HFF-Myc (cell line): Measurements from ENCODE around the gene PHOX2B.
"Not testable (repeated sequence)": the region's sequence is repeated elsewhere in the genome, so short reads cannot be mapped to it uniquely, and the experiment has no call there.

Source experiments
- DNase-seq: peaks from one replicate; pipeline ENCODE4 v3.0.0-alpha.2; 2011; ENCODE audit warnings: low read depth; ENCODE audit errors: extremely low read depth
- H3K4me3 ChIP-seq: replicated peaks from 2 replicates; pipeline ENCODE4 v1.5.1; 2011; ENCODE audit warnings: low read depth, mild to moderate bottlenecking, control low read depth, low read length
- TF ChIP-seq, protein P1 (sequence below): IDR thresholded peaks from 2 replicates; pipeline ENCODE4 v1.5.1; 2012; ENCODE audit warnings: mild to moderate bottlenecking, low read depth, low read length, control low read depth; ENCODE audit errors: missing control alignments

The PHOX2B gene

DNA sequence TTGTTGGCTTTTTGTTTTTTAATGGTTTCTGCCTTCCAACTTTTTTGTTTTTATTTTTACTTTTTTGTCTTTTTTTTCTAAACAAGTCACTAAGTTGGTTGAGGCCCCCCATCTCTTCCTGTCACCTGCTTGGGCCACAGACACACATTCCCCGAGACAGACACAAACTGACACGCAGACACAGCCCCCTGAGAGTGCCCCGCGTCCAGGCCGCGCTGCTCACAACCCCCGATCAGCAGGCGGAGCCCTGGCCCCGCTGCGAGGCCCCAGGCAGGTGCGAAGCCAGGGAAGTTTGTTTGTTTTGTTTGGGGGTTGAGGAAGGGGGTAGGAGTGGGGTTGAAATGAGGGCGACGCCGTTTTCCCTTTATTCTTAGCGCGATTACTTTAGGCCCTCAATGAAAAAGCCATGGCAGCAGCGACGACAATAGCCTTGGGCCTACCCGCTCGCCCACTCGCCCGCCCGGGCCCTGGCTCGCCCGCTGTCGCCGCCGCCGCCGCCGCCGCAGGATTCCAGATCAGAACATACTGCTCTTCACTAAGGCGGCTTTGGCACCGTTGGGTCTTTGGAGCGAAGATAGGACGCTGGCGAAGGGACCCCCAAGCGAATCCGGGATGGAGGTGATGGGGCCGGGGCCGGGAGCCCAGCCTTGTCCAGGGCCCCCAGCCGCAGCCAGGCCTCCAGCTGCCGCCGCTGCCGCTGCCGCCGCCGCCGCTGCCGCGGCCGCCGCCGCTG lies 3.1 kb downstream of the PHOX2B start:
- TF ChIP-seq, protein P1, sequence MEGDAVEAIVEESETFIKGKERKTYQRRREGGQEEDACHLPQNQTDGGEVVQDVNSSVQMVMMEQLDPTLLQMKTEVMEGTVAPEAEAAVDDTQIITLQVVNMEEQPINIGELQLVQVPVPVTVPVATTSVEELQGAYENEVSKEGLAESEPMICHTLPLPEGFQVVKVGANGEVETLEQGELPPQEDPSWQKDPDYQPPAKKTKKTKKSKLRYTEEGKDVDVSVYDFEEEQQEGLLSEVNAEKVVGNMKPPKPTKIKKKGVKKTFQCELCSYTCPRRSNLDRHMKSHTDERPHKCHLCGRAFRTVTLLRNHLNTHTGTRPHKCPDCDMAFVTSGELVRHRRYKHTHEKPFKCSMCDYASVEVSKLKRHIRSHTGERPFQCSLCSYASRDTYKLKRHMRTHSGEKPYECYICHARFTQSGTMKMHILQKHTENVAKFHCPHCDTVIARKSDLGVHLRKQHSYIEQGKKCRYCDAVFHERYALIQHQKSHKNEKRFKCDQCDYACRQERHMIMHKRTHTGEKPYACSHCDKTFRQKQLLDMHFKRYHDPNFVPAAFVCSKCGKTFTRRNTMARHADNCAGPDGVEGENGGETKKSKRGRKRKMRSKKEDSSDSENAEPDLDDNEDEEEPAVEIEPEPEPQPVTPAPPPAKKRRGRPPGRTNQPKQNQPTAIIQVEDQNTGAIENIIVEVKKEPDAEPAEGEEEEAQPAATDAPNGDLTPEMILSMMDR, result no peak
- no peak for DNase-seq
- H3K4me3 ChIP-seq, result no peak overlapping the region

DNA sequence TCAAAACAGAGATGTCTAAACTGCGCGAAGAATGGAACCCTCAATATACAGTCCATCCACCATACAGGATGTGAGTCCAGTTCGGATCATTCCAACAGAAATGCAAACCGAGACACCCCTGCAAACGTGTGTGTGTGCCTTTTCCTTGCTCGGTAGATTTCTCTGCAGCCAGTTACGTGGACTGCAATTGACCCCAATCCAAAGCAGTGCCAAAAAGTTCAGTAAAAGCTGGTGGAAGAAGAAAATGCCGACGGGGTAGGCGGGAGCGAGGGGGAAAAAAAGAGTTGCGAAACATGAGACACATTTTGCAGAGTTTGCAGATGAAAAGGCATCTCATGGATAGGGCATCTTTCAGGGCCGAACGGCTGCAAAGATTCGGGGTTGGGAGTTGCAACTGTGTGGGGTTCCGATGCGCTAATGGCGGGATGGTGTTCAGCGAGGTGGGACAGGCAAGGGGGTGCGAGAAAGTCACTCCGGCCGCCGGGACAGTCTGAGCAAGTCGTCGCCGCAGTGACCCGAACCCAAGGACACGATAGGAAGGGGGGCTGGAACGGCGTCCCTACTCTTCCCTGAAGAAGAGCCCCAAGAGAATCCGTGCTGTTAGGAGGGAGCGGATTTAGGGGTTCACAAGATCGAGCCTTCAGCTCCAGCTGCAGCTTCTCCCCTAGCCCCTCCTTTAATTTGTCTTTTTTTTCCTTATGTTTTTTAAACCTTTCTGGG lies 3.8 kb downstream of the PHOX2B start:
- no peak overlapping the region for H3K4me3 ChIP-seq
- no peak for DNase-seq
- TF ChIP-seq, protein P1, result no peak

DNA sequence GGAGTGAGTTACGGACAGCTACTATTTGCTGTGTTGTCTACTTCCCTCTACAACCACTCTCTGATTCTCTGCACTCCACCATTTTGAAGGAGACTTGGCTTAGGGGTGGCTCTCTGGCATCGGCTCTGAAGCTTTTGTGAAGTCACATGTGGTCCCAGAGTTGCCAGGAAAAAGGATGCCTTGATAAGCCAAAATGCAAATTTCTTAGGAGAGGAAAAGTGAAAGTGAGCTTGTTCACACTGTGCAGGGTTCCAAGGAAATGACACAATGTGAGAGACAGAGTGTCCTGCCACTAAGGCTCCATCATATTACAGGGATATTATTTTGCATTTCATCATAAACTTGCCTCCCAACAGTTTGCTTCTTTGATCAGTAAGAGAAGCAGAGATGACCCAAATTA lies 7.2 kb downstream of the PHOX2B start:
- TF ChIP-seq, protein P1, result no peak
- H3K4me3 ChIP-seq, result no peak overlapping the region
- no peak for DNase-seq

DNA sequence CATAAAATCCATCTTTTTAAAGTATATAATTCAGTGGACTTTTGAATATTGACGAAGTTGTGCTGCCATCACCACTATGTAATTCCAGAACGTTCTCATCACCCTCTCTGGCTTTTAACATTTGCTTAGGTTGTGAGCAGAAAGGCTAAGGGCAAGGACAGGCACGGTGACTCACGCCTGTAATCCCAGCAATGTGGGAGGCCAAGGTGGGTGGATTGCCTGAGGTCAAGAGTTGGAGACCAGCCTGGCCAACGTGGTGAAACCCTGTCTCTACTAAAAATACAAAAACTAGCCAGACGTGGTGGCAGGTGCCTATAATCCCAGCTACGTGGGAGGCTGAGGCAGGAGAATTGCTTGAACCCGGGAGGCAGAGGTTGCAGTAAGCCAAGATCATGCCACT lies 11.0 kb downstream of the PHOX2B start:
- not testable (repeated sequence) for H3K4me3 ChIP-seq, DNase-seq

DNA sequence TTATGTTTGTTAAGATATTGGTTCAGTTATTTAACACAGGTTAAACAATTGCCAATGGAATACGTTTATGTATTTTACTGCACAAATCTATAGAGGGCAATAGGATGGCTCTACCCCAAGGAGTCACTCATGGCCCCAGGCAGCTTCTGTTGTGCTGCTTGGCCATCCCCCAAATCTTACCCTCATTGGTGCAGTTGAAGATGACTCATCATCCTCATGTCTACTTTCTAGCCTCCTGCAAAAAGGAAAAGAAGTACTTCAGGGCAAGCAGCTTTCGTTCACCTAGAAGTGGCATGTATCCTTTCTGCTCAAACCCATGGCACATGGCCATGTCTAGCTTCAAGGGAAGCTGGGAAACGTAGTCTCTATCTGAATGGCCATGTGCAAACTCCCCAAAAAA lies 14.2 kb downstream of the PHOX2B start:
- DNase-seq, result peak; percentile 3
- H3K4me3 ChIP-seq, result no peak overlapping the region
- TF ChIP-seq, protein P1, result no peak

DNA sequence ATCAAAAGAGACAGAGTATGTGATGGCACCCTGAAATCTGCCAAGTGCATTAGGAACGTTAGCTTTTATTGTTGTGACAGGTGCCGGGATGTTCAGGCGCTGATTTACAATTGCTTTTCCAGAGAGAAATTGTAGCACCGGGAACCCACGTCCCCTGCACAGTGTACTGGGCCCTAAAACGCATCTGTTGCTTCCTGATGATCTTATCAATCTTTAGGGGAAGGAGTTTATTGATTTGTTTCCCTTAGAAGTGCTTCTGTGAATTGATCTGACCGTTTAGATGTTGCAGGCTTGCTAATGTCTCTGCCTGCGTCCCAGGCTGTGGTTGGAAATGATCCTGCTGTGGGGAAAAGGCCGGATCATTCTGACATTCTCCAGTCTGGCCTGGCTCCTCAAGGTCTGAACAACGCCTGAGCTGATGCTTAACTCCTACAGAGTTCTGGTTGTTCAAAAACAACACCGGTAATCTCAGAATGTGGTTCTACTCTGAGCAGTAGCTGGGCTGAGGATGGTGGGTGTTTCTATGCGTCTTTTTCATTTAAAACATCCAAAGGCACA lies 16.9 kb downstream of the PHOX2B start:
- no peak overlapping the region for H3K4me3 ChIP-seq
- TF ChIP-seq, protein P1, result no peak
- DNase-seq, result no peak

DNA sequence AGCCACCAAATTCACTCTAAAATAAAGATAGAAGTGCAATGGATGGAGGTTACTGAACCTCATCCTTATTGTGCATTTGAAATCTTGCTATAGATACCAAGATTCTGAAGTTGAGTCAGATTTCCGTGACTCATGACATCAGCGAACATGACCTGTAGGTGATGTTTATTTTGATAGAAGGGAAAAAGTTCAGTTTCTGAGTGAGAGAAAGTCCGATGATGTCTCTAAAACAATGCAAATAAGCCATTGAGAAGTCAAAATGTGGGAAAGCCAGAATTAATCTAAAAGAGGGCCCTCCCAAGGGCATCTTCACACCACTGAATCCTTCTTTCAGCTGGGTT lies 20.0 kb downstream of the PHOX2B start:
- H3K4me3 ChIP-seq, result no peak overlapping the region
- TF ChIP-seq, protein P1, result no peak
- DNase-seq, result no peak
